CD4-positive, alpha-beta T cell treated with Interleukin-17A for 1 hour (primary cell): ENCODE data around the gene ARHGAP26.
A peak's percentile ranks its signal among the peaks of the same experiment; 100 is the strongest.

Experiments
- DNase-seq: peaks from one replicate; pipeline ENCODE4 v3.0.0-alpha.2; 2020

The ARHGAP26 gene

GRCh38 chr5:143180751-143181150 lies 410.6 kb downstream of the ARHGAP26 start:
- no peak for DNase-seq

GRCh38 chr5:143181173-143181572 lies 411.0 kb downstream of the ARHGAP26 start:
- DNase-seq = no peak

GRCh38 chr5:143182106-143182505 lies 411.9 kb downstream of the ARHGAP26 start:
- DNase-seq = no peak

GRCh38 chr5:143182901-143183820 lies 413.0 kb downstream of the ARHGAP26 start:
- peak; percentile 55 for DNase-seq

- no peak for DNase-seq
Measured at GRCh38 chr5:143183989-143184388, 413.8 kb downstream of the ARHGAP26 start.

- no peak for DNase-seq
Measured at GRCh38 chr5:143186623-143187022, 416.4 kb downstream of the ARHGAP26 start.

GRCh38 chr5:143187495-143187894 lies 417.3 kb downstream of the ARHGAP26 start:
- DNase-seq = no peak

- no peak for DNase-seq
Measured at GRCh38 chr5:143188083-143188482, 417.9 kb downstream of the ARHGAP26 start.

GRCh38 chr5:143188692-143189091 lies 418.5 kb downstream of the ARHGAP26 start:
- DNase-seq = no peak

GRCh38 chr5:143190260-143190810 lies 420.2 kb downstream of the ARHGAP26 start:
- DNase-seq = no peak

- DNase-seq = no peak
Measured at GRCh38 chr5:143191720-143192119, 421.5 kb downstream of the ARHGAP26 start.

GRCh38 chr5:143192191-143192900 lies 422.2 kb downstream of the ARHGAP26 start:
- no peak for DNase-seq

GRCh38 chr5:143194206-143194605 lies 424.0 kb downstream of the ARHGAP26 start:
- DNase-seq = no peak

- no peak for DNase-seq
Measured at GRCh38 chr5:143194713-143195112, 424.5 kb downstream of the ARHGAP26 start.

GRCh38 chr5:143195491-143195890 lies 425.3 kb downstream of the ARHGAP26 start:
- DNase-seq = no peak

GRCh38 chr5:143196601-143197259 lies 426.6 kb downstream of the ARHGAP26 start:
- DNase-seq = no peak

GRCh38 chr5:143197260-143197656 lies 427.1 kb downstream of the ARHGAP26 start:
- no peak for DNase-seq

- DNase-seq = no peak
Measured at GRCh38 chr5:143198332-143198731, 428.2 kb downstream of the ARHGAP26 start.

GRCh38 chr5:143199161-143199560 lies 429.0 kb downstream of the ARHGAP26 start:
- DNase-seq = no peak

- no peak for DNase-seq
Measured at GRCh38 chr5:143199843-143200242, 429.7 kb downstream of the ARHGAP26 start.

- DNase-seq = no peak
Measured at GRCh38 chr5:143200781-143201398, 430.7 kb downstream of the ARHGAP26 start.

GRCh38 chr5:143201589-143201988 lies 431.4 kb downstream of the ARHGAP26 start:
- DNase-seq = no peak
